GM18907 (cell line): ENCODE measurements around the gene FSD1L.
A peak's percentile ranks its signal among the peaks of the same experiment; 100 is the strongest.
"Not testable (repeated sequence)": the region's sequence is repeated elsewhere in the genome, so short reads cannot be mapped to it uniquely, and the experiment has no call there.

ENCODE experiments used
- ATAC-seq: cut with Tn5 transposase; IDR thresholded peaks from one replicate; pipeline ENCODE4 v1.9.1; 2021; ENCODE audit warnings: mild to moderate bottlenecking, moderate library complexity; ENCODE audit not compliant: unreplicated experiment

FSD1L gene

DNA sequence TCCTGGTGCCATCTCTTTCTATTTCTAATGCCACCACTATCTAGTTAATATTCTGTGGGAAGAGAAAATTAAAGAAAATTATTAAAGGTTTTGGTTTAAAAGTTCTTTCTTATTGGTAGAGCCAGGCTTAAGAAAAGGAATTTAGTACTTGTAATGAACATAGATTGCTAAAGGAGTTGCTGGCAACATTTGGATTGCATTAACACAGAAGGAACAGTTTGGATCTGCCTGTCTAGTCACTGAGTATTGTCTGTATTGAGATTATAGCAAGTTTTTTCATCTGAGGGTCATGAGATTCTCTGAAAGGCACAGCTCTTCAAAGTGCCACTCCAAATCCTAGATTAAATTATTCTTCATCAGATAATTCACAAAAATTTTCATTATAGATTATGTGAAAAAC, 32.0 kb downstream of the FSD1L start:
- no peak for ATAC-seq

- ATAC-seq: no peak
These were observed 35.8 kb downstream of the FSD1L start for GRCh38 chr9:105483618-105484017.

- no peak for ATAC-seq
These were observed 36.4 kb downstream of the FSD1L start for GRCh38 chr9:105484226-105484625.

- ATAC-seq: no peak
These were observed 37.3 kb downstream of the FSD1L start for GRCh38 chr9:105485131-105485530.

DNA sequence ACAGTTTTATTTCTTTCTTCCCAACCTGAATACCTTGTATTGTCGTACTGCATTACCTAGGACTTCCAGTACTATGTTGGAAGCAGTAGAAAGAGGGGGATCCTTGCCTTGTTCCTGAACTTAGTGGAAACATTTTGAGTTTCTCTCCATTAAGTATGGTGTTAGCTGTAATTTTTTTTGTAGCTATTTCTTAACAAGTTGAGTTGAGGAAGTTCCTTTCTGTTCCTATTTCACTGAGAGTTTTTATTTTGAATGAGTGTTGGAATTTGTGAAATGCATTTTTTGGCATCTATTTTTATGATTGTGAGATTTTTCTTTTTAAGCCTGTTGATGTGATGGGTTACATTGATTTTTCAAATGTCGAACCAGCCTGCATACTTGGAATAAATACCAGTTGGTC, 49.0 kb downstream of the FSD1L start:
- no peak for ATAC-seq

DNA sequence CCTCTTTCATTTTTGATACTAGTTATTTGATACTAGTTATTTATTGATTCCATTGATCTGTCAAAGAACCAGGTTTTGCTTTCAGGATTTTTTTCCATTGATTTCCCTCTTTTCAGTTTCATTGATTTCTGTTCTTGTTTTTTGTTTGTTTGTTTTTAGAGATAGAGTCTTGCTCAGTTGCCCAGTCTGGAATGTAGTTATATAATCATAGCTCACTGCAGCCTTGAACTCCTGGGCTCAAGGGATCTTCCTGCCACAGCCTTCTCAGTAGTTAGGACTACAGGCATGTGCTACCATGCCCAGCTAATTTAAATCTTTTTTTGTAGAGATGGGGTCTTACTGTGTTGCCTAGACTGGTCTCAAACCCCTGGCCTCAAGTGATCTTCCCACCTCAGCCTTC, 49.9 kb downstream of the FSD1L start:
- ATAC-seq: no peak

GRCh38 chr9:105500108-105500766, 52.4 kb downstream of the FSD1L start:
- peak; percentile 86 for ATAC-seq

DNA sequence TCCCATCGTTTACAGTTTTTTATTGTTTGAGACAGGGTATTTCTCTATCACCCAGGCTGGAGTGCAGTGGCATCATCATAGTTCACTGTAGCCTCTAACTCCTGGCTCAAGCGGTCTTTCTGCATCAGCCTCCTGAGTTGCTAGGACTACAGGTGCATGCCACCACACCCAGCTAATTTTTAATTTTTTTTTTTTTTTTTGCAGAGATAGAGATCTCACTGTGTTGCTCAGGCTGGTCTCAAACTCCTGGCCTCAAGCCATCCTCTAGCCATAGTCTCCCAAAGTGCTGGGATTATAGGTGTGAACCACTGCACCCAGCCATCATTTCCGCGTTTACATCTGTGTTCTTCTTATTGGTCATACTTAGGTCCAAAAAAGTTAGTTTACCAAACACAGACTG, 53.6 kb downstream of the FSD1L start:
- no peak for ATAC-seq

- ATAC-seq: no peak
These were observed 54.4 kb downstream of the FSD1L start for GRCh38 chr9:105502276-105502675.

DNA sequence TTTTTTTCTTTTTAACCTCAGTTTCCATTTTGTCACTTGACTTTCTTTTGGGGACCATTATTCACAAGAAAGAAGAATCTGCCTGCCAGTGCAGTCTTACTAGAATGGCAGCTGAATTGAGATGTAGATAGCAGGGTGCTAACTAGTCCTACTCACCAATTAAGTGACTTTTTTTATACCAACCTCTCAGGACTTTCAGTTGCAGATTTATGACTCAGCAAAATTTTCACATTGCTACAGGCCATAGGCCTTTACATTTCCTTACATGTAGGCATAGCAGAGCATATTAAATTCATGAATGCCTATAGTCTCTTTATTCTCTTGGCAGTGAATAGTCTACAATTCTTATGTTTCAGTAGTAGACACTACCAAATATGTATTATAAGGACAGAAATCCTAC, 56.0 kb downstream of the FSD1L start:
- ATAC-seq: no peak

GRCh38 chr9:105507096-105507790, 59.4 kb downstream of the FSD1L start:
- ATAC-seq: no peak

DNA sequence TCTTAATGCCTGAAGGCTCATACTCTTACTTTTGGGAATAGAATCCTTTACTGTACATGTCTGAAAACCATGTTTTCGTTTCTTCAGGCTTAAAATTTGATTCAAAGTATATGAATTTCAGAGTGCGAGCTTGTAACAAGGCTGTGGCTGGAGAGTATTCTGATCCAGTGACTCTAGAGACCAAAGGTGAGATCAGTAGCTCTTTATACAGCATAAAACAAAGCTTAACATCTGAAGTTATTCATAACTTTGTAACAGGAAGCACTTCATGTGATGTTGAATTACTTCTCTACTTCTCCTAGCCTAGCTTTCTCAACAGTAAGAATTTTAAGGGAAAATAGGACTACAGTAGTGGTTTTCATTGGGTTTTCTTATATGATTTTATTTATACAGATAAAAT, 60.7 kb downstream of the FSD1L start:
- no peak for ATAC-seq

- ATAC-seq: peak; percentile 73
These were observed 62.2 kb downstream of the FSD1L start for GRCh38 chr9:105510024-105510423.

DNA sequence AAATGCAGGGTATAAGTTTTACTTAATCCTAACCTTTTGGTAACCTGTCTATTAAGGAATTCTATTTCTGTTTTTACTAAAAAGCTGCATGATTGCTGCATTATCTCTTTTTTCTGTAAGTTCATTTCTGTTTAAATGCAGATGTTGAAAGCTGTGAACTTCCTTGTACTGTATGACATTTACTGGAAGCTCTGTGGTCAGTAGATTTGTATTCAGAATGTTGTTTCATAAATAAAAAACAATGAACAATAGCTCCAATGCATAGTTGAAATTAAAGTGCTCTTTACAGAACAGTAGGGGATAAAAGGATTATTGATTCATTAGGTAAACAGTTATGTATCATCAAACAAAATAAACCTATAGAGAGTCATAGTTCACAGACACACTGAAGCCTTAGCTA, 63.6 kb downstream of the FSD1L start:
- ATAC-seq: no peak

DNA sequence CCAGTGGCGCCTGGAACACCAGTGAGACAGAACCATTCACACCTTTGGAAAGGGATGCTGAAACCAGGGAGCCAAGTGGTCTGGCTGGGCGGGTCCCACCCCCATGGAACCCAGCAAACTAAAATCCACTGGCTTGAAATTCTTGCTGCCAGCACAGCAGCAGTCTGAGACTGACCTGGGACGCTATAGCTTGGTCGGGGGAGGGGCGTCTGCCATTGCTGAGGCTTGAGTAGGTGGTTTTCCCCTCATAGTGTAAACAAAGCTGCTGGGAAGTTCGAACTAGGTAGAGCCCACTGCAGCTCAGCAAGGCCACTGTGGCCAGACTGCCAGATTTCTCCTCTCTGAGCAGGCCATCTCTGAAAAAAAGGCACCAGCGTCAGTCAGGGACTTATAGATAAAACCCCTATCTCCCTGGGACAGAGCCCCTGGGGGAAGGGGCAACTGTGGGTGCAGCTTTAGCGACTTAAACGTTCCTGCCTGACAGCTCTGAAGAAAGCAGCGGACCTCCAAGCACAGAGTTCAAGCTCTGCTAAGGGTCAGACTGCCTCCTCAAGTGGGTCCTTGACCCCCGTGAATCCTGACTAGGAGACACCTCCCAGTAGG, 68.1 kb downstream of the FSD1L start:
- ATAC-seq: no peak

- ATAC-seq: peak; percentile 84
These were observed 72.0 kb downstream of the FSD1L start for GRCh38 chr9:105519710-105520369.

- ATAC-seq: not testable (repeated sequence)
These were observed 73.2 kb downstream of the FSD1L start for GRCh38 chr9:105520992-105521391.

DNA sequence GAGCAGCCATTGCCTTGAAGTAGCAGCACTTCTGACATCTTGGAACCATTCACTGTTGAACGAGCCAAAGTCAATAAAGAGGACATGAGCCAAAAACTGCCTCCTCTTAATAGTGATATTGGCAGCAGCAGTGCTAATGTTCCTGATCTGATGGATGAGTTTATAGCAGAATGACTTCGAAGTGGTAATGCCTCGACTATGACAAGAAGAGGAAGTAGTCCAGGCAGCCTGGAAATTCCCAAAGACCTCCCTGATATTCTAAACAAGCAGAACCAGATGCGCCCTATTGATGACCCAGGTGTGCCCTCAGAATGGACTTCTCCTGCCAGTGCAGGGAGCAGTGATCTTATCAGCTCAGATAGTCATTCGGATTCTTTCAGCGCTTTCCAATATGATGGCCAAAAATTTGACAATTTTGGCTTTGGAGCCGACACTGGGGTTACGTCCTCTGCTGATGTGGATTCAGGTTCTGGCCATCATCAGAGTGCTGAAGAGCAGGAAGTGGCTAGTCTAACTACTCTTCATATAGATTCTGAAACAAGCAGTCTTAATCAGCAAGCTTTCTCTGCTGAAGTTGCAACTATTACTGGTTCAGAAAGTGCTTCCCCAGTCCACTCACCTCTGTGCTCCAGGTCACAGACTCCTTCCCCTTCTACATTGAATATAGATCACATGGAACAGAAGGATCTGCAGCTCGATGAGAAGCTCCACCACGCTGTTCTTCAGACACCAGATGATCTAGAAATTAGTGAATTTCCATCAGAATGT, 75.0 kb downstream of the FSD1L start:
- peak; percentile 85 for ATAC-seq

- ATAC-seq: no peak
These were observed 83.7 kb downstream of the FSD1L start for GRCh38 chr9:105531530-105531929.

GRCh38 chr9:105535920-105536668, 88.3 kb downstream of the FSD1L start:
- ATAC-seq: peak; percentile 72
